ENCODE data around the gene ACP3. TPM values are rescaled to one million over a fixed set of nuclear protein-coding genes. Genes with fewer than 3 reads are reported as not detected.
A peak's percentile ranks its signal among the peaks of the same experiment; 100 is the strongest.

ACP3 gene
- total RNA-seq, 2 experiments from 2014 or later, result not detected

DNA sequence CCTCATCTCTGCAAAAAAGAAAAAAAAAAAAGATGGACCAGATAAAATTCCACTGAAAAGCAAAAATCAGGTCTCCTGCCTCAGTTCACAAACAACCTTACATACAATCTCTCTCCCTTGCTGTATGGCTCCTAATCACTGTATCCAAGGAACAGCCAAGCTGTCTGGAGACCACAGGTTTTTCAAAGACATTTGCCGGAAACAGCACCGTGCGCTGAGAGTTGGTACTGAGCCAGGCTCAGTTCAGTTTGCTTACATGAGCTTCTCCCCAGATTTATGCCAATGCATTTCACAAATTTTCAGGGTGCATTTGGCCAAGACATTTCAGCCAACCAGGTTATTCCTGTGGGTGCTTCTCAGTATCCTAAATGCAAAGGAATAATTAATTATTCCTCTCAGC, 4.1 kb downstream of the ACP3 start:
- intact Hi-C loops (cut with DNase I, micrococcal nuclease), result no loop called here
- Mint-ChIP-seq H3K27me3 (peaks cover 9% of the 10 kb centered on the region), H3K4me1 (no peaks in the 10 kb centered on the region), H3K9me3 (ENCODE audit: low read depth) (no peaks in the 10 kb centered on the region), H3K4me3 (no peak overlapping the region), H3K27ac (no peak overlapping the region), H3K36me3 (ENCODE audit: low read depth) (no peaks in the 10 kb centered on the region)
- ATAC-seq (no peak), DNase-seq (no peak)
- CTCF ChIA-PET, result interaction anchor here (1.0 kb wide), 1 partner anchor 38 kb away, joined by 4 read pairs; no protein-coding TSS in a partner anchor
- POLR2A ChIA-PET, result no interaction called here

DNA sequence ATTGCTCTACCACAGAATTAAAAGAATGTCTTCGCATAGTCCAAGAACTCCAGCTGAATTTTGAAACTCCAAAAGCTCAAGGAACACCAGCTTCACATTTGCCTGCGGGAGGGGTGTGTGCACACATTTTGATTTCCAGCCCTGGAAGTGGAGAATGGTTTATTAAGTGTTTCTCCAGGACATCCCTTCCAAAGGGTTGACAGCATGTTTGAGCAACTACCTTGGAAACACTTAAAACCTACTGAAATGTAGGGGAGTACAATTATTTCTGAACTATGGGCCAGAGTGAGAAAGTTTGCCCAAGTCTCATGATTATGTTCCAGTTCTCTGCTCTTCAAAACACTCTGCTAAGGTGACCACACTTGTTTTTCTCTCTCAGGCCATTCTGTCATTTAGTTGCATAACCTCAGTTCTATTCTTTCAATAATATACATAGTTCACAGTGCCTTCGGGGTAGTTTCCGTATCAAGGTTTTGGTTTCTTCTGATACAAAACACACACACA, 7.9 kb downstream of the ACP3 start:
- H3K27me3 Mint-ChIP-seq, result peaks cover 9% of the 10 kb centered on the region
- POLR2A ChIA-PET, result no interaction called here
- H3K4me1 Mint-ChIP-seq, result no peaks in the 10 kb centered on the region
- H3K27ac Mint-ChIP-seq, result no peak overlapping the region
- DNase-seq (no peak), ATAC-seq (no peak)
- intact Hi-C loops (cut with DNase I, micrococcal nuclease), result no loop called here
- H3K9me3 Mint-ChIP-seq (ENCODE audit: low read depth), result no peaks in the 10 kb centered on the region
- CTCF ChIA-PET, result interaction anchor here (0.8 kb wide), 1 partner anchor 318 kb away, joined by 3 read pairs; no protein-coding TSS in a partner anchor
- H3K4me3 Mint-ChIP-seq, result no peak overlapping the region
- H3K36me3 Mint-ChIP-seq (ENCODE audit: low read depth), result no peaks in the 10 kb centered on the region

DNA sequence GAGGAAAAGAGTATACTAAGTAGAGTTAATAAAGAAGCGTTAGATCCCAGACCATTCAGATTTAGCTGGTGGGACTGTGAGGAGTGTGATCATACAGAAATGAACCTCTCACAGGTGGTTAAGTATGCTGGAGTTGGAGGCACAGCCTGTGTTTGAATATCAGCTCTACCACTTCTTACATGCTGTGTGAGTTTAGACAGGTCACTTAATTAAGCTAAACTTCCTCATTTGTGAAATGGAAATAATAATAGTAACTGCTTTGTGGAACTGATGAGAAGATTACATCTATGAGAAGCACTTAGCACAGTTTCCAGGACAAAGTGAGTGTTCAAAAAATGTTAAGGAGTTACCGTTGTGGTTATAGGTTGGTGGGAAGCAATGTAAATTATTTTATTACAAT, 8.4 kb downstream of the ACP3 start:
- no peak overlapping the region for H3K27ac Mint-ChIP-seq
- CTCF ChIA-PET, result interaction anchor here (0.8 kb wide), 1 partner anchor 317 kb away, joined by 3 read pairs; no protein-coding TSS in a partner anchor

DNA sequence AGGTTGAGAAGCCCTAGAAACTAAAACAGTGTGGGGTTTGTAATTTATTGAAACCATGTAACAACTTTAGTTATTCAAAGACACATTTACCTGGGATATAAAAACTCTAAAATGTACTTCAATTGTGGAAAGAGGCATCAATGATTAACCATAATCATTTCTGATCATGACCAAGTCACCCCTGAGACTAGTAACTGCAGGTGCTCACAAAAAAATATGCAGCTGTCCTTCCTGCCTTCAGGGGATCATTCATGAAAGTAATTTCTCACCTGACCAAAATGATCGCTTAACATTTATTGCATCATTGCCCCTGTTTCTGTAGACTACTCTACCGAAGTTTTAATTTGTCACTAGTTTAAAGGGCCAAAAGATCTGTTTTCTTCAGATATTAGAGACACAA, 9.0 kb downstream of the ACP3 start:
- ChIA-PET CTCF (no interaction called here), POLR2A (no interaction called here)
- ATAC-seq, result no peak
- peaks cover 10% of the 10 kb centered on the region for H3K27me3 Mint-ChIP-seq
- no peak overlapping the region for H3K4me3 Mint-ChIP-seq
- H3K36me3 Mint-ChIP-seq (ENCODE audit: low read depth), result no peaks in the 10 kb centered on the region
- no peaks in the 10 kb centered on the region for H3K4me1 Mint-ChIP-seq
- H3K27ac Mint-ChIP-seq, result no peak overlapping the region
- DNase-seq, result no peak
- no peaks in the 10 kb centered on the region for H3K9me3 Mint-ChIP-seq (ENCODE audit: low read depth)
- intact Hi-C loops (cut with DNase I, micrococcal nuclease), result no loop called here

More for the DNA sequence above, 8.4 kb downstream of the ACP3 start:
- Mint-ChIP-seq H3K4me1 (no peaks in the 10 kb centered on the region), H3K4me3 (no peak overlapping the region), H3K27me3 (peaks cover 9% of the 10 kb centered on the region), H3K9me3 (ENCODE audit: low read depth) (no peaks in the 10 kb centered on the region), H3K36me3 (ENCODE audit: low read depth) (no peaks in the 10 kb centered on the region)
- POLR2A ChIA-PET, result no interaction called here
- DNase-seq (no peak), ATAC-seq (no peak)
- intact Hi-C loops (cut with DNase I, micrococcal nuclease), result no loop called here

DNA sequence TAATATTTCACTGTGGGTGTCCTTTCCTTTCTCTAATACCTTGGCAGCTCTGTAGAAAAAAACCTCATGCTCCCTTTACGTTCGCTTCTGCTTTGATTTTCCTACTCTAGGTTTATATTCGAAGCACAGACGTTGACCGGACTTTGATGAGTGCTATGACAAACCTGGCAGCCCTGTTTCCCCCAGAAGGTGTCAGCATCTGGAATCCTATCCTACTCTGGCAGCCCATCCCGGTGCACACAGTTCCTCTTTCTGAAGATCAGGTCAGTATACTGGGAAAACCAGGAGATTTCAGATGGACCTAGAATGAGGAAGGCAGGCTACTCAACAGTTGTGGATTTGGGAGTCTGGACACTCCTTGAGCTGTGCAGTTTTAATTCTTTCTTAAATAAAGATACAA, 14.9 kb downstream of the ACP3 start:
- intact Hi-C loops (cut with DNase I, micrococcal nuclease), result no loop called here
- no peaks in the 10 kb centered on the region for H3K9me3 Mint-ChIP-seq (ENCODE audit: low read depth)
- no peaks in the 10 kb centered on the region for H3K36me3 Mint-ChIP-seq (ENCODE audit: low read depth)
- no peak for DNase-seq
- H3K27ac Mint-ChIP-seq, result no peak overlapping the region
- no peak overlapping the region for H3K4me3 Mint-ChIP-seq
- ChIA-PET CTCF (interaction anchor here (0.6 to 4.1 kb wide), 2 partner anchors 11 to 309 kb away, joined by 3 to 15 read pairs; no protein-coding TSS in a partner anchor), POLR2A (no interaction called here)
- no peak for ATAC-seq
- H3K4me1 Mint-ChIP-seq, result no peaks in the 10 kb centered on the region
- H3K27me3 Mint-ChIP-seq, result peaks cover 3% of the 10 kb centered on the region

DNA sequence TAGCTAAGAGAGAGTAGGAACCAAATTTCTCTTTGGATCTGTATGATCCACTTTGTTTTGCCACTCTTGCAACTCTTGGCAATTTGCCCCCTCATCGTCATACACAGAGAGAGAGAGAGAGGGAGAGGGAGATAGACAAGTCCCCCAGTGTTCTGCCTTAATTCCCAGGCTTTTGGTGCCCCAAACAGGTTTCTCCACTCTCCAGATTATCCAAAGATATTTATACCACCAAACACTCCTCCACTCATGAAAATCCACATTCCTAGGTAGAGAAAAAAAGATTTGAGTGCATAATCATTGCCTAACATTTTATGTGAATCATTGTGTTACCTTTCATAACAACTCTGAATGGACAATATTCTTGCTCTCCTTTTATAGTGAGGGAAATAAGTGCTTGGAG, 15.3 kb downstream of the ACP3 start:
- intact Hi-C loops (cut with DNase I, micrococcal nuclease), result no loop called here
- ChIA-PET CTCF (interaction anchor here (1.4 to 4.1 kb wide), 2 partner anchors 11 to 19 kb away, joined by 3 to 15 read pairs; no protein-coding TSS in a partner anchor), POLR2A (no interaction called here)
- Mint-ChIP-seq H3K4me3 (no peak overlapping the region), H3K27me3 (peaks cover 3% of the 10 kb centered on the region), H3K4me1 (no peaks in the 10 kb centered on the region), H3K27ac (no peak overlapping the region), H3K9me3 (ENCODE audit: low read depth) (no peaks in the 10 kb centered on the region), H3K36me3 (ENCODE audit: low read depth) (no peaks in the 10 kb centered on the region)
- DNase-seq, result no peak
- no peak for ATAC-seq

DNA sequence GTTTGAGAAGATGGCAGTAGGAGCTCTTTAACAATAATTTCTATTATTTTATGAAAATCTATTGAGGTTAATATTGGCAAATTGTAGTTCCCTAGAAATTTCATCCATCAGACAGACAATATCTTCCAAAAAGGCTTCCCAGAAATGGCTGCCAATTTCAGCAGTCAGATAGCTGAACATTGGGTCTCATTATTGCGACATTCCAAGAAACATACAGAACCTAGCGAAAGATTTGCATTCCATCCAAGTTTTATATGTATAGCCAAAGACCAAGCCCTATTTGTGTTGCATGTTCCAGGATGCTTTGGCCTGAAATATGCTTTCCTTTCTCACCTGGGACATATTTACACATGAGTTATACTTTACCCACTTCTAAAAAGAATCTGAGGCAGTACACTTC, 24.5 kb downstream of the ACP3 start:
- no peaks in the 10 kb centered on the region for H3K9me3 Mint-ChIP-seq (ENCODE audit: low read depth)
- no peak overlapping the region for H3K4me3 Mint-ChIP-seq
- ChIA-PET CTCF (interaction anchor here (0.9 to 2.2 kb wide), 9 partner anchors 9 to 225 kb away, joined by 3 to 14 read pairs (median 3); no protein-coding TSS in a partner anchor), POLR2A (no interaction called here)
- peaks cover 4% of the 10 kb centered on the region for H3K27me3 Mint-ChIP-seq
- ATAC-seq, result no peak
- H3K27ac Mint-ChIP-seq, result no peak overlapping the region
- H3K4me1 Mint-ChIP-seq, result peaks cover 2% of the 10 kb centered on the region
- no peak for DNase-seq
- H3K36me3 Mint-ChIP-seq (ENCODE audit: low read depth), result no peaks in the 10 kb centered on the region
- intact Hi-C loops (cut with DNase I, micrococcal nuclease), result loop anchor here in 1 of 2 experiments (5.0 kb wide), 1 partner anchor 304 kb away; the partner anchor contains the start of gene CPNE4

DNA sequence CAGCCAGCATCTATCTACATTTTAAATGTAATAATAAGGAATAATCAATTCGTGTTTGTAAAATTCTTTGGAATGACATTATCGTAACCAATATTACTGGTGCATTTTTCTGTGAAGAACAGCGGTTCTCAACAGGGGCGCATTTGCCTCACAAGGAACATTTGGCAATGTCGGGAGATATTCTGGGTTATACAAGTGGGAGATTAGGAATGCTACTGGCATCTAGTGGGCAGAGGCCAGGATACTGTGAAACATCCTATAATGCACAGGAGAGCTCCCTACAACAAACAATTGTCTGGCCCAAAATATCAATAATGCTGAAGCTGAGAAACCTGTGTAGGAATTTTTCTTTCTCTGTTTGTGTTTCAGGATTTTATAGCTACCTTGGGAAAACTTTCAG, 25.0 kb downstream of the ACP3 start:
- POLR2A ChIA-PET, result no interaction called here
- CTCF ChIA-PET, result interaction anchor here (0.6 to 2.2 kb wide), 15 partner anchors 9 to 225 kb away, joined by 3 to 17 read pairs (median 4); no protein-coding TSS in a partner anchor
- intact Hi-C loops (cut with DNase I, micrococcal nuclease), result loop anchor here in 1 of 2 experiments (5.0 kb wide), 1 partner anchor 305 kb away; the partner anchor contains the start of gene CPNE4

DNA sequence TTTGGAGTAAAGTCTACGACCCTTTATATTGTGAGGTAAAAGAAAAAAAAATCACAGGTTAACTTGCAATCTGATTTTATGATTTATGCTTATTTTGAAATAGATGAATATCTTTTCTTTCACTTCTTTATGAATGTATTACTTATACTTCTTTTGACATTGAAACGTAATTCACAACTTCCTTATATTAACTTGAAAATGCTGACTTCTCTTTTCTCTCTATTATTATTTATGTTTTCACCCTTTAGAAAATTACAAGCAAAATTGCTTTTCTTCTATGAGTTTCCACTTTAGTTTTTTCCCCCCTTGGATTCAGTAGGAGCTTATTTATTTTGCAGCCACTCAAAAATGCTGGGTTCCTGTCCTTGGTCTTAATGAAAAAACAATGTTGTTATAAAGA, 25.4 kb downstream of the ACP3 start:
- no peaks in the 10 kb centered on the region for H3K36me3 Mint-ChIP-seq (ENCODE audit: low read depth)
- peaks cover 4% of the 10 kb centered on the region for H3K27me3 Mint-ChIP-seq
- H3K9me3 Mint-ChIP-seq (ENCODE audit: low read depth), result no peaks in the 10 kb centered on the region
- POLR2A ChIA-PET, result no interaction called here
- no peak overlapping the region for H3K27ac Mint-ChIP-seq
- no peak for ATAC-seq
- intact Hi-C loops (cut with DNase I, micrococcal nuclease), result loop anchor here (1.0 to 5.0 kb wide), 2 partner anchors 89 to 305 kb away; partner anchors contain the start of gene CPNE4 (in 1 of the 2)
- CTCF ChIA-PET, result interaction anchor here (0.6 to 2.3 kb wide), 19 partner anchors 9 to 224 kb away, joined by 3 to 17 read pairs (median 5); no protein-coding TSS in a partner anchor
- no peak for DNase-seq
- no peak overlapping the region for H3K4me3 Mint-ChIP-seq
- H3K4me1 Mint-ChIP-seq, result peaks cover 2% of the 10 kb centered on the region

More for the DNA sequence above, 25.0 kb downstream of the ACP3 start:
- Mint-ChIP-seq H3K4me1 (peaks cover 2% of the 10 kb centered on the region), H3K27ac (no peak overlapping the region), H3K9me3 (ENCODE audit: low read depth) (no peaks in the 10 kb centered on the region), H3K36me3 (ENCODE audit: low read depth) (no peaks in the 10 kb centered on the region), H3K27me3 (peaks cover 4% of the 10 kb centered on the region), H3K4me3 (no peak overlapping the region)
- ATAC-seq (no peak), DNase-seq (no peak)

DNA sequence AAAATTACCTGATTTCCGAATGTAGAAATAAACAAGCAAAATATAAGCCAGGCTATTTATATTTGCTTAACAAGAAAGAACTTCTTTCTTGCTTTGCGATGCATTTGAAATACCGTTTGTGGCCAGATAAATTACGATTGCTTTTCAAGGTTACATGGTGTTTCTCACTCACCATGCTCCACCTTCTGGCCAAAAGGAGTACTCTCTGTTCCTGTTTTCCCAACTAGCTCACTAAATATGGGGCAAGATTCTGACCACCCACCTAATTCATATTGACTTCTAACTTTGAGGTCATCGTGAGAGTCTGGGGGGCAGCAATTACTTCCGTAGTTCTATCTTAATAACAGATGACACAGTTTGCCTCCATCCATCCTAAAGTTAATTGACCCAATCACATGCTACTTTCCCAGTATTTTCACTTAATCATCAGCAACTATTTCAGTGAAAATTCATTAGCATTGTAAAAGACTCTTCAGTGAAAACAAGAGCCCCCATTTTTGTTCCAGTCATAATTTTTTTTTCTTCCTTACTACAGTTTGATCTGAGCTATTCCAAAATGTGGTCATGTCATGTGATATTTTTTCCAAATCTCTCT, 25.9 kb downstream of the ACP3 start:
- Mint-ChIP-seq H3K27me3 (peaks cover 4% of the 10 kb centered on the region), H3K27ac (no peak overlapping the region), H3K36me3 (ENCODE audit: low read depth) (no peaks in the 10 kb centered on the region), H3K4me3 (no peak overlapping the region), H3K4me1 (peaks cover 2% of the 10 kb centered on the region), H3K9me3 (ENCODE audit: low read depth) (no peaks in the 10 kb centered on the region)
- ATAC-seq (no peak), DNase-seq (peak; percentile 25)
- intact Hi-C loops (cut with DNase I, micrococcal nuclease), result loop anchor here (1.0 to 5.0 kb wide), 2 partner anchors 90 to 306 kb away; partner anchors contain the start of gene CPNE4 (in 1 of the 2)
- CTCF ChIA-PET, result interaction anchor here (0.6 to 2.3 kb wide), 20 partner anchors 8 to 1172 kb away, joined by 3 to 17 read pairs (median 4); no protein-coding TSS in a partner anchor
- POLR2A ChIA-PET, result no interaction called here

DNA sequence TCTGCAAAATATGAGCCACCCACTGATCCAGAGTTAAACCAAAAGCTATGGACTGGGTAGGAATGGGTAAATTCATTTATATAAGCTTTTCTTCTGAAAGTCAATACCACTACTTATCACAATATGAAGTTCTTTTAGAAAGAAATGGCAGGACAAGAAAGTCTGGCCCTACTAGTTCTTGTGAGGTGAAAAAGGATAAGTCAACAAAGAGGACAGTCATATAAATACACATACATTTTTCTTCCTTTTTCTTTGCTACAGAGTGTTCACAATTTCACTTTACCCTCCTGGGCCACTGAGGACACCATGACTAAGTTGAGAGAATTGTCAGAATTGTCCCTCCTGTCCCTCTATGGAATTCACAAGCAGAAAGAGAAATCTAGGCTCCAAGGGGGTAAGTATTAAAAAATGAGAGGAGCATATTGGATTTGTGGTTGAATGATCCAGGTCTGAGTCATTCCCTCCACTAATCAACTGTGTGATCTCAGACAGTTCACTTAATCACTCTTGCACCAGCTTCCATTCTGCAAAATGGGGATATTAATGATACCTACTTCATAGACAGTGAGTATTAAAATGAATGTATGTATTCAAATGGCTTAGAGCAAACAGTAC, 27.6 kb downstream of the ACP3 start:
- Mint-ChIP-seq H3K4me3 (no peak overlapping the region), H3K36me3 (ENCODE audit: low read depth) (no peaks in the 10 kb centered on the region), H3K27ac (no peak overlapping the region), H3K27me3 (peaks cover 4% of the 10 kb centered on the region), H3K4me1 (peaks cover 2% of the 10 kb centered on the region), H3K9me3 (ENCODE audit: low read depth) (no peaks in the 10 kb centered on the region)
- intact Hi-C loops (cut with DNase I, micrococcal nuclease), result loop anchor here in 1 of 2 experiments (5.0 kb wide), 1 partner anchor 307 kb away; the partner anchor contains the start of gene CPNE4
- ATAC-seq (no peak), DNase-seq (no peak)
- CTCF ChIA-PET, result interaction anchor here (0.6 to 2.3 kb wide), 7 partner anchors 10 to 306 kb away, joined by 3 to 9 read pairs (median 3); no protein-coding TSS in a partner anchor
- POLR2A ChIA-PET, result no interaction called here
